ENCODE measurements around the gene CACNA1A. TPM values are rescaled to one million over a fixed set of nuclear protein-coding genes. Genes with fewer than 3 reads are reported as not detected.

The CACNA1A gene
- total and polyA plus RNA-seq, 2 experiments from 2014 or later, result 3.0 to 8.5 TPM

GRCh38 chr19:13547102-13547501 lies 40.8 kb upstream of the CACNA1A start:
- no peaks in the 10 kb centered on the region for H3K9me3 ChIP-seq (ENCODE audit: low read depth)
- H3K4me3 ChIP-seq, result no peak overlapping the region
- DNase-seq, result no peak
- no peak overlapping the region for H3K9ac ChIP-seq
- H3K27me3 ChIP-seq (replicated peaks; ENCODE audit: insufficient read depth), result no peaks in the 10 kb centered on the region; the same call in 1 of the 2 replicates
- no peak overlapping the region for H3K4me2 ChIP-seq (ENCODE audit: unreplicated experiment)
- no peak overlapping the region for H2AFZ ChIP-seq
- in situ Hi-C loops (cut with MboI), result no loop called here
- H3K4me1 ChIP-seq (ENCODE audit: insufficient read depth), result no peaks in the 10 kb centered on the region
- no peaks in the 10 kb centered on the region for H3K36me3 ChIP-seq (ENCODE audit: low read depth)
- TF ChIP-seq EZH2phosphoT487 (IDR thresholded peaks at IDR 0.05; ENCODE audit: insufficient read depth, low read depth), result no peak
- no peaks in the 10 kb centered on the region for H3F3A ChIP-seq (ENCODE audit: insufficient read depth)
- no peak overlapping the region for H3K27ac ChIP-seq
- H3K79me2 ChIP-seq (ENCODE audit: insufficient read depth), result no peaks in the 10 kb centered on the region
- H4K20me1 ChIP-seq (ENCODE audit: insufficient read depth), result no peaks in the 10 kb centered on the region
- no peaks in the 10 kb centered on the region for H3K9me2 ChIP-seq (ENCODE audit: insufficient read depth)

GRCh38 chr19:13544423-13544822 lies 38.1 kb upstream of the CACNA1A start:
- Histone ChIP-seq H3K4me1 (ENCODE audit: insufficient read depth) (no peaks in the 10 kb centered on the region), H3K4me3 (no peak overlapping the region), H3F3A (ENCODE audit: insufficient read depth) (no peaks in the 10 kb centered on the region), H3K36me3 (ENCODE audit: low read depth) (no peaks in the 10 kb centered on the region), H3K27ac (no peak overlapping the region), H3K9me2 (ENCODE audit: insufficient read depth) (no peaks in the 10 kb centered on the region), H4K20me1 (ENCODE audit: insufficient read depth) (no peaks in the 10 kb centered on the region), H3K27me3 (replicated peaks; ENCODE audit: insufficient read depth) (no peaks in the 10 kb centered on the region), H3K9ac (no peak overlapping the region), H3K9me3 (ENCODE audit: low read depth) (no peaks in the 10 kb centered on the region), H3K79me2 (ENCODE audit: insufficient read depth) (no peaks in the 10 kb centered on the region), H3K4me2 (ENCODE audit: unreplicated experiment) (no peak overlapping the region), H2AFZ (no peak overlapping the region)
- DNase-seq, result no peak
- TF ChIP-seq EZH2 (IDR thresholded peaks at IDR 0.05; ENCODE audit: insufficient read depth, poor library complexity, severe bottlenecking) (no peak), EZH2phosphoT487 (IDR thresholded peaks at IDR 0.05; ENCODE audit: insufficient read depth, low read depth) (no peak)
- 46 to 48% methylated on average over 2 of the region's 2 CpGs for WGBS, 2 experiments (ENCODE audit: low coverage in 1 of 2, low lambda C conversion rate in 2 of 2, missing lambda C conversion rate in 2 of 2)
- in situ Hi-C loops (cut with MboI), result no loop called here

GRCh38 chr19:13541554-13541953 lies 35.3 kb upstream of the CACNA1A start:
- DNase-seq, result no peak
- Histone ChIP-seq H3K36me3 (ENCODE audit: low read depth) (no peaks in the 10 kb centered on the region), H2AFZ (no peak overlapping the region), H3F3A (ENCODE audit: insufficient read depth) (no peaks in the 10 kb centered on the region), H3K9me2 (ENCODE audit: insufficient read depth) (no peaks in the 10 kb centered on the region), H3K4me2 (ENCODE audit: unreplicated experiment) (no peak overlapping the region), H3K4me3 (no peak overlapping the region), H4K20me1 (ENCODE audit: insufficient read depth) (no peaks in the 10 kb centered on the region), H3K9me3 (ENCODE audit: low read depth) (no peaks in the 10 kb centered on the region), H3K9ac (no peak overlapping the region), H3K27ac (no peak overlapping the region), H3K79me2 (ENCODE audit: insufficient read depth) (no peaks in the 10 kb centered on the region), H3K27me3 (replicated peaks; ENCODE audit: insufficient read depth) (no peaks in the 10 kb centered on the region), H3K4me1 (ENCODE audit: insufficient read depth) (no peaks in the 10 kb centered on the region)
- TF ChIP-seq EZH2 (IDR thresholded peaks at IDR 0.05; ENCODE audit: insufficient read depth, poor library complexity, severe bottlenecking), result no peak
- no peak for TF ChIP-seq EZH2phosphoT487 (IDR thresholded peaks at IDR 0.05; ENCODE audit: insufficient read depth, low read depth)
- WGBS, 2 experiments (ENCODE audit: low coverage in 1 of 2, low lambda C conversion rate in 2 of 2, missing lambda C conversion rate in 2 of 2), result 50 to 70% methylated on average over 1 of the region's 1 CpG
- in situ Hi-C loops (cut with MboI), result no loop called here

- no peak overlapping the region for H3K9ac ChIP-seq
- no peak overlapping the region for H3K4me3 ChIP-seq
- no peak for DNase-seq
- H3K36me3 ChIP-seq (ENCODE audit: low read depth), result no peaks in the 10 kb centered on the region
- no peaks in the 10 kb centered on the region for H3K9me2 ChIP-seq (ENCODE audit: insufficient read depth)
- no peaks in the 10 kb centered on the region for H3F3A ChIP-seq (ENCODE audit: insufficient read depth)
- no peak for TF ChIP-seq EZH2phosphoT487 (IDR thresholded peaks at IDR 0.05; ENCODE audit: insufficient read depth, low read depth)
- no peak for TF ChIP-seq EZH2 (IDR thresholded peaks at IDR 0.05; ENCODE audit: insufficient read depth, poor library complexity, severe bottlenecking)
- no peak overlapping the region for H3K27ac ChIP-seq
- no peaks in the 10 kb centered on the region for H3K79me2 ChIP-seq (ENCODE audit: insufficient read depth)
- no peak overlapping the region for H3K4me2 ChIP-seq (ENCODE audit: unreplicated experiment)
- no peak overlapping the region for H2AFZ ChIP-seq
- in situ Hi-C loops (cut with MboI), result no loop called here
- 45 to 79% methylated on average over 1 of the region's 1 CpG for WGBS, 2 experiments (ENCODE audit: low coverage in 1 of 2, low lambda C conversion rate in 2 of 2, missing lambda C conversion rate in 2 of 2)
- H3K4me1 ChIP-seq (ENCODE audit: insufficient read depth), result no peaks in the 10 kb centered on the region
- no peaks in the 10 kb centered on the region for H3K27me3 ChIP-seq (replicated peaks; ENCODE audit: insufficient read depth)
- H3K9me3 ChIP-seq (ENCODE audit: low read depth), result no peaks in the 10 kb centered on the region
- H4K20me1 ChIP-seq (ENCODE audit: insufficient read depth), result no peaks in the 10 kb centered on the region
Measured at GRCh38 chr19:13539332-13539731, 33.1 kb upstream of the CACNA1A start.

- H3K4me1 ChIP-seq (ENCODE audit: insufficient read depth), result no peaks in the 10 kb centered on the region
- H3K36me3 ChIP-seq (ENCODE audit: low read depth), result no peaks in the 10 kb centered on the region
- no peaks in the 10 kb centered on the region for H3K27me3 ChIP-seq (replicated peaks; ENCODE audit: insufficient read depth)
- no peaks in the 10 kb centered on the region for H3K9me3 ChIP-seq (ENCODE audit: low read depth)
- no peak overlapping the region for H3K9ac ChIP-seq
- in situ Hi-C loops (cut with MboI), result no loop called here
- no peaks in the 10 kb centered on the region for H4K20me1 ChIP-seq (ENCODE audit: insufficient read depth)
- WGBS, 2 experiments (ENCODE audit: low coverage in 1 of 2, low lambda C conversion rate in 2 of 2, missing lambda C conversion rate in 2 of 2), result 52 to 54% methylated on average over 7 of the region's 7 CpGs
- H3F3A ChIP-seq (ENCODE audit: insufficient read depth), result no peaks in the 10 kb centered on the region
- no peak overlapping the region for H3K4me3 ChIP-seq
- H3K4me2 ChIP-seq (ENCODE audit: unreplicated experiment), result no peak overlapping the region
- no peak for DNase-seq
- H3K79me2 ChIP-seq (ENCODE audit: insufficient read depth), result no peaks in the 10 kb centered on the region
- no peak overlapping the region for H2AFZ ChIP-seq
- no peak overlapping the region for H3K27ac ChIP-seq
- no peak for TF ChIP-seq EZH2 (IDR thresholded peaks at IDR 0.05; ENCODE audit: insufficient read depth, poor library complexity, severe bottlenecking)
- no peak for TF ChIP-seq EZH2phosphoT487 (IDR thresholded peaks at IDR 0.05; ENCODE audit: insufficient read depth, low read depth)
- H3K9me2 ChIP-seq (ENCODE audit: insufficient read depth), result no peaks in the 10 kb centered on the region
Measured at GRCh38 chr19:13538601-13539253, 32.4 kb upstream of the CACNA1A start.

Data from GM23248 (cell line).